Upper lobe of left lung (tissue), 6 donors: ENCODE results near the gene TACC2. TPM values are rescaled to one million over a fixed set of nuclear protein-coding genes. Genes with fewer than 3 reads are reported as not detected.

Source experiments
- ATAC-seq, 2 donors: fragments of 200-7000 bp; cut with Tn5 transposase; one replicate each; pipeline ENCODE4 v1.9.1; 2022; ENCODE audit warnings: mild to moderate bottlenecking in 2 of 2, moderate library complexity in 2 of 2; ENCODE audit not compliant: low FRiP score in 2 of 2
- DNase-seq, 2 donors: peaks; one replicate each; pipeline ENCODE4 v3.0.0-alpha.2; 2019 to 2020
- H3K27ac ChIP-seq, 4 donors: fragments of 200-600 bp; sonication (generic); one replicate each; pipeline ENCODE4 v1.5.1; 2016 to 2019
- H3K27me3 ChIP-seq, 4 donors: fragments of 200-600 bp; sonication (generic); one replicate each; pipeline ENCODE4 v1.5.1; 2017 to 2019
- H3K36me3 ChIP-seq, 4 donors: fragments of 200-600 bp; sonication (generic); one replicate each; pipeline ENCODE4 v1.5.1; 2016 to 2019
- H3K4me1 ChIP-seq, 4 donors: fragments of 200-600 bp; sonication (generic); one replicate each; pipeline ENCODE4 v1.5.1; 2018 to 2019
- H3K4me3 ChIP-seq, 4 donors: fragments of 200-600 bp; sonication (generic); one replicate each; pipeline ENCODE4 v1.5.1; 2017 to 2019; ENCODE audit warnings: mild to moderate bottlenecking in 2 of 4, moderate library complexity in 1 of 4
- H3K9me3 ChIP-seq, 4 donors: fragments of 200-600 bp; sonication (generic); one replicate each; pipeline ENCODE4 v1.5.1; 2018 to 2019
- CTCF ChIP-seq, 6 experiments: fragments of 450-650 bp in 4 of 6; fragments of 200-600 bp in 2 of 6; sonication (generic) in 2 of 6; IDR thresholded peaks; one replicate each; pipeline ENCODE4 v1.5.1; 2016 to 2019; ENCODE audit warnings: antibody characterized with exemption in 6 of 6
- EP300 ChIP-seq, 4 donors: sonication (generic); formaldehyde crosslinking; IDR thresholded peaks; one replicate each; pipeline ENCODE4 v1.5.1; 2017; ENCODE audit warnings: antibody characterized with exemption in 4 of 4, control low read depth in 2 of 4
- POLR2A ChIP-seq, 4 donors: fragments of 450-650 bp; IDR thresholded peaks; one replicate each; pipeline ENCODE4 v1.5.1; 2016 to 2017; ENCODE audit warnings: antibody characterized with exemption in 4 of 4, mild to moderate bottlenecking in 2 of 4
- POLR2AphosphoS5 ChIP-seq, 2 donors: sonication (generic); formaldehyde crosslinking; IDR thresholded peaks; one replicate each; pipeline ENCODE4 v1.5.1; 2017; ENCODE audit warnings: antibody characterized with exemption in 2 of 2
- WGBS, 2 donors: methylation state at CpG; one replicate each; pipeline ENCODE4 v1.1.5; 2017 to 2018; 5-methylcytosine and 5-hydroxymethylcytosine counted together
- total RNA-seq, 6 donors: library from RNA; depleted of rRNA in 4 of 6; stranded (reverse); fragments of >200 nt in 4 of 6; gene quantifications; one replicate each; pipeline versions ENCODE4 v1.1.0 to v1.2.1, GENCODE V29; 2016 to 2021
- donor health status: DM: no; HTN: no; CAD: no; lungs with moderate emphysema.
- donor health status: DM: no; HTN: yes; CAD: no; lungs with severe emphysema.

The TACC2 gene
- total RNA-seq, 6 donors from 2014 or later = 158 to 701 (median 386) TPM

DNA sequence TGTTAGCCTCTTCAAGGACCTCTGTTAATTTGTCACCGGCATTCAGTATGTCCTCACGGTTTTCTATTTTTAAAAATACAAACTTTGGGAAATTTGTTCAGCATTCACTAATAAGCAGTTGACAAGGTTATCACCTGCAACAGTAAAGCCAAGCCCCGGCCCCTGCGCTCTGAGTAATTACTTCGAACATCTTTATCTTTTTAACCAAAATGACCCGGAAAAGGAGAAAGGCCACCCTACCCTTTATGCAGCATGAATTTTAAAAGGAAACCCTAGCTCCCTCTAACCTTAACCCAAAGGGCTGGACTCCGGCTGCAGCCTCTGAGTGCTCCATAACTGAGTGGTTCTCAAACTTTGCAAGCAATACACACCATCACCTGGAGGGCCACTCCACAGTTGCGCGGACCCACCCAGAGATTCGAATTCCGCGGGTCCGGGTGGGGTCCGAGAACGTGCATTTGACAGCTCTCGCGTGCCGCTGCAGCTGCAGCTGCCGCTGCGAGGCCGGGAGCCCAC, 14.9 kb upstream of the TACC2 start:
- Histone ChIP-seq H3K9me3 (no peaks in the 10 kb centered on the region), H3K27me3 (no peaks in the 10 kb centered on the region), H3K27ac (peak overlapping the region; percentile 91 to 97 (median 94)), H3K36me3 (peaks cover 5 to 21% (median 16%) of the 10 kb centered on the region in 4 donors), H3K4me3 (peak overlapping the region; percentile 62 to 94 (median 78)), H3K4me1 (peaks cover 20 to 26% (median 22%) of the 10 kb centered on the region in 4 donors)
- no peak for DNase-seq
- TF ChIP-seq POLR2A (IDR thresholded peaks at IDR 0.05) (no peak), EP300 (IDR thresholded peaks at IDR 0.05) (no peak), CTCF (IDR thresholded peaks at IDR 0.05) (no peak)
- peak in 1 of 2 donors; percentile 24 for ATAC-seq
- WGBS, 2 donors = 12 to 15% methylated on average over 12 to 15 of the region's 21 CpGs

DNA sequence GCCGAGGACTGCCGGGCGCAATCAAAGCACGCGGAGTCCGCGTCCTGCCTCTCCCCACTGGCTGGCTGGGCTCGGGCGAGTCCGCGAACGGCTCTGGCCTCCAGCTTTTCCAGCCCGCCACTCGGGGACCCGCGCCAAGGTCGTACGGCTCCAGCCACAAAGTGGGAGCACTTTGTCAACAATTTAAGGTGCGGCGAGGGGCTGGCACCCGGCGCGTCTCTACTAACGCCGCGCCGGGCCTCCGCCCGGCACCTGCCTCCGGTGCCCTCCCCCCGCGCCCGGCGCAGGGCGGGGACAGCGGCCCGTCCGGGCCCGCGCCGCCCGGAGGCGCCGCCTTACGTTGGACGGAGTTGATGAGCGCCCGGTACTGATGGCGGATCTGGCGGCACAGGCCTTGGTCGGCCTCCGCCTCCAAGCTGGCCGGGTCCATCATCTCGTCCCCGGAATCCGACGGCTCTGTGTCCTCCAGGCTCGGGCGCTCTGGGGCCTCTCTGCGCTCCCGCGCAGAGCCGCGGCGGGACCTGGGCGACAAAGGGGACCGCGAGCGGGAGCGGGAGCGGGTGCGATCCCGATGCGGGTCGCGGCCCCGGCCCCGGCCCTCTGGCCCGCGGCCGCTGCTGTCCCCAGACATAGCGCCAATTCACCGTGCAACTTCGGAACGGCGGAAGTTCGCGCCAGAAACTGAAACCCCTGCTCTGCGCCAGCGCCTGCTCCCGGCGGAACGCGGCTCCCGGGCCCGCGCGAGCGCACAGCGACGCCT, 14.2 kb upstream of the TACC2 start, which contains the start of gene NSMCE4A:
Gene NSMCE4A, minus strand, starts transcription at position 683 of the 760 bp plus-strand sequence. Its CDS starts 52 bp downstream, at position 631.
- DNase-seq = peak; percentile 72 to 95
- H3K9me3 ChIP-seq = no peaks in the 10 kb centered on the region
- peaks cover 20 to 26% (median 22%) of the 10 kb centered on the region in 4 donors for H3K4me1 ChIP-seq
- 1% methylated on average over 65 of the region's 101 CpGs; no CpG with 5 or more reads in 1 of the 2 donors for WGBS, 2 donors
- peak; percentile 90 to 95 for ATAC-seq
- peaks cover 5 to 16% (median 11%) of the 10 kb centered on the region in 4 donors for H3K36me3 ChIP-seq
- no peaks in the 10 kb centered on the region for H3K27me3 ChIP-seq
- H3K27ac ChIP-seq = peak within 1 kb of the TSS; percentile 91 to 97 (median 94)
- peak within 1 kb of the TSS; percentile 62 to 94 (median 78) for H3K4me3 ChIP-seq
- TF ChIP-seq POLR2AphosphoS5 (IDR thresholded peaks at IDR 0.05) = peak; percentile 58 to 60
- no peak for TF ChIP-seq EP300 (IDR thresholded peaks at IDR 0.05)
- peak in 3 of 4 donors; percentile 34 to 78 (median 75) for TF ChIP-seq POLR2A (IDR thresholded peaks at IDR 0.05)
- peak in 3 of 6 experiments; percentile 62 to 82 (median 69) for TF ChIP-seq CTCF (IDR thresholded peaks at IDR 0.05)

DNA sequence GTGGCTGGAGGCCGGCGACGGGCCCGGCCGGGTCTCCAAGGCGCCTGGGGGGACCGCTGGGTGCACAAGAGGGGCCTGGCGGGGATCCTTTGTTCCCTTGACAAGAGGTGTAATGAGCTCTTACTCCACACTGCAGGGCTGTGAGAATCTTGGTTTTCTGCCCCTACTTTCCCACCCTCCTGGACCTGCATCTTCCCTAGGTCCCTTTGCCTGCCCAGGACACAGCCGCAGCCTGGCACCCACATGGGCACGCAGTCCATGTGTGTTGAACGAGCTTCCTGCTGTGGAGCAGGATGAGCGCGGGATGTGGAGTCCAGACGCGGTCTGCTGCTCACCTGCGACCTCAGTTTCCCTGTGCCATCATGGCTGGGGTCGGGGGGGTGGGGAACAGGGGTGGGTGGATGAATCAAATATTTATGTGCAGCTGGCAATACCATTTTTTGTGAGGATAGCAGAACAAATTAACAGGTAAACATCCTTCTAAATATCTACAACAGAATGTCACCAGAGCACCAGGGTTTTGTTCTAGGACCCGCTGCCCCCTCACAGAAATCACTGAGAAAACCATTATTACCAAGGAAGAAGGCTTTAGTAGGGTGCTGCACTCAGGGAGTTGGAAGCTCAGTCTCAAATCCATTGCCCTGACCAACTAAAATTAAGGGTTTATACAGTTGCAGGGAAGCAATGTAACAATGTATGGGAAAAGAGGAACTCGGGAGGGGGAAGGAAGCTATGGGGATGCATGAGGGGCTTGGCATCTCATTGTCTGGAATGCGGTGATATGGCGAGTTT, 13.5 kb upstream of the TACC2 start:
- TF ChIP-seq EP300 (IDR thresholded peaks at IDR 0.05) (no peak), CTCF (IDR thresholded peaks at IDR 0.05) (peak in 3 of 6 experiments; percentile 51 to 84 (median 69))
- DNase-seq (no peak), ATAC-seq (peak; percentile 5 to 22)
- peaks cover 20 to 26% (median 22%) of the 10 kb centered on the region in 4 donors for H3K4me1 ChIP-seq
- peak overlapping the region in 3 of 4 donors; percentile 62 to 94 (median 66) for H3K4me3 ChIP-seq
- H3K27ac ChIP-seq = peak overlapping the region; percentile 91 to 97 (median 94)
- peaks cover 2 to 9% (median 5%) of the 10 kb centered on the region in 4 donors for H3K36me3 ChIP-seq
- no peaks in the 10 kb centered on the region for H3K9me3 ChIP-seq
- H3K27me3 ChIP-seq = no peaks in the 10 kb centered on the region
- 30 to 64% methylated on average over 8 to 21 of the region's 21 CpGs for WGBS, 2 donors

GRCh38 chr10:121976607-121977006, 12.4 kb upstream of the TACC2 start:
- Histone ChIP-seq H3K4me3 (no peak overlapping the region), H3K27me3 (no peaks in the 10 kb centered on the region), H3K9me3 (no peaks in the 10 kb centered on the region), H3K27ac (no peak overlapping the region), H3K4me1 (peaks cover 20 to 26% (median 21%) of the 10 kb centered on the region in 4 donors), H3K36me3 (peaks cover 0 to 5% (median 0%) of the 10 kb centered on the region in 4 donors)
- 85 to 87% methylated on average over 6 of the region's 6 CpGs for WGBS, 2 donors
- TF ChIP-seq POLR2AphosphoS5 (IDR thresholded peaks at IDR 0.05) = no peak
- TF ChIP-seq POLR2A (IDR thresholded peaks at IDR 0.05) = no peak
- no peak for TF ChIP-seq EP300 (IDR thresholded peaks at IDR 0.05)
- no peak for TF ChIP-seq CTCF (IDR thresholded peaks at IDR 0.05)
- ATAC-seq (no peak), DNase-seq (no peak)
